GM12801 (cell line): ENCODE results near the gene GEMIN7.

Experiments used
- TF ChIP-seq, protein P1 (sequence below): IDR thresholded peaks from one replicate; pipeline ENCODE4 v1.5.1; 2011; ENCODE audit warnings: control low read depth; ENCODE audit not compliant: insufficient read length; ENCODE audit errors: extremely low read depth

The GEMIN7 gene

GRCh38 chr19:45130888-45131615 is 52.0 kb downstream of the GEMIN7 start:
- TF ChIP-seq, protein P1, sequence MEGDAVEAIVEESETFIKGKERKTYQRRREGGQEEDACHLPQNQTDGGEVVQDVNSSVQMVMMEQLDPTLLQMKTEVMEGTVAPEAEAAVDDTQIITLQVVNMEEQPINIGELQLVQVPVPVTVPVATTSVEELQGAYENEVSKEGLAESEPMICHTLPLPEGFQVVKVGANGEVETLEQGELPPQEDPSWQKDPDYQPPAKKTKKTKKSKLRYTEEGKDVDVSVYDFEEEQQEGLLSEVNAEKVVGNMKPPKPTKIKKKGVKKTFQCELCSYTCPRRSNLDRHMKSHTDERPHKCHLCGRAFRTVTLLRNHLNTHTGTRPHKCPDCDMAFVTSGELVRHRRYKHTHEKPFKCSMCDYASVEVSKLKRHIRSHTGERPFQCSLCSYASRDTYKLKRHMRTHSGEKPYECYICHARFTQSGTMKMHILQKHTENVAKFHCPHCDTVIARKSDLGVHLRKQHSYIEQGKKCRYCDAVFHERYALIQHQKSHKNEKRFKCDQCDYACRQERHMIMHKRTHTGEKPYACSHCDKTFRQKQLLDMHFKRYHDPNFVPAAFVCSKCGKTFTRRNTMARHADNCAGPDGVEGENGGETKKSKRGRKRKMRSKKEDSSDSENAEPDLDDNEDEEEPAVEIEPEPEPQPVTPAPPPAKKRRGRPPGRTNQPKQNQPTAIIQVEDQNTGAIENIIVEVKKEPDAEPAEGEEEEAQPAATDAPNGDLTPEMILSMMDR = no peak

DNA sequence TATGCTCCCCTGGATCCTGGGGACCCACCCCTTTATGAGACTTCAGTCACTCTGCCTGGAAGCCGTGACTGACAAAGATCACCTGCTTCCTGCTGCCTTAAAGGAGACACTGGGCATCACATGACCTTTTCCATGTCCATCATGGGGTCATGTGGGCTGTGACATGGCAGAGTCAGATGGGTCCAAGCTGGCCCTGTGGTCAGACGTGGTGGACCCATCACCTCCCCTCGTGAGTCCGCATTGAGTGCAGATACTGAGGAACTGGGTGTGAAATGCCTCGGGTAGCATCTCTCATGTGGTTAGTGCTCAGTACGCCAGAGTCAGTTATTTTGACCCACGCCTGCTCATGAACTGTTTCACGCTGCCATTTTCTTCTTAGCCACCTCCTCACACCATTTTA is 54.6 kb downstream of the GEMIN7 start:
- TF ChIP-seq, protein P1 = no peak

DNA sequence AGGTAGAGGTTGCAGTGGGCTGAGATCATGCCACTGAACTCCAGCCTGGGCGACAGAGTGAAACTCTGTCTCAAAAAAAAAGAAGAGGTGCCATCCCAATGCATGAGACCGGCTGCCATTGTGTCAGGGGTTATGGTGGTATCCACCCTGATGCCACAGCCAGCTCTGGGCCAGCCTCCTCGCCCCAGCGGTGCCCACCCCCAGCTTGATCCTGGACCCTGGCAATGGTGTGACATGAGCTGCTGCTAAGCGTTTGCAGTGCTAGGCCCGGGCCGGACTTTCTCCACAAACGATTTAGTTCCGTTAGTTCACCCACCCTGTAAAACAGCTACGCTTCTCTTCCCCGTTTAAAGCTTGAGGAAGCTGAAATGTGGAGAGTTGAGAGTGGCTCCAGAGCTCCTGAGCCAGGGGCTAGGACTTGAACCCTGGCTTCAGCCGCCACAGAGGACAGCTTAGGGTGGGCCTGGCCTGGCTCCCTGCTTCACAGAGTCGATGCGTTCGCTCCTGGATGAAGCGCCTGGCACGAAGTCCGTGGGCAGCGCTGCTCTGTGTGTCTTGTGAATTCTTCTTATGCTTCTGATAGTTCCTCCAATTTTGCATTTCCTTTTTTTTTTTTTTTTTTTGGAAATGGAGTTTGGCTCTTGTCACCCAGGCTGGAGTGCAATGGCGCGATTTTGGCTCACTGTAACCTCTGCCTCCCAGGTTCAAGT is 56.3 kb downstream of the GEMIN7 start:
- TF ChIP-seq, protein P1 = no peak

DNA sequence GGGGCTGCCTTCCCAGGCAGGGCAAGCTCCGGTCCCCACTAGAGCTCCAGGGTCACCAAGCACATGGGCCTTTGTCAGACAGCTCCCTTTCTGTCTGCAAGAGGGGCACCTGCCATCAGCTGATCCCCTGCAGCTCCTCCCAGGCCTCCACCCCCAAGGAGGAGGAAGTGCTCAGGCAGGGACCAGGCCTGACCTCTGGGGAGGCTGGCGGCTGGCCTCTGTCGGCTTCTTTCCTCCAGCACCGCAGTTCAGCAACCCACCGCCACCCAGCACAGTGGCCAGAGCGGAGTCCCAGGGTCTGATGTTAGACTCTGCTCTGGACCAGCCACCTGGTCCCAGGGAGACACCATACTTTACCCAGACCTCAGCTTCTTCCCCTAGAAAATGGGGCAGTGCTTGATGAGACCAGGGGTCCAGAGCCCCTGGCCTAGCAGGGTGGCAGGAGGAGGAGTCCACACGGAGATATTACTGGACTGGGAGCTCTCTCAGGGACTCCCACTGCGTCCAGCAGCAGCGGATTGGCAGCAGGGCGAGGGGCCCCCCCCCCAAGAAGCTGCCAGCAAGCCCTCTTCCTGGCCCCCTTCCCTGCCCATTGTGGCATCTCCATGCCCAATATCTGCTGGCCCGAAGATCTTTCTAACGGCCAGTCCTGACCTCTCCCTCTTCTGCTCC is 57.6 kb downstream of the GEMIN7 start:
- TF ChIP-seq, protein P1 = no peak

DNA sequence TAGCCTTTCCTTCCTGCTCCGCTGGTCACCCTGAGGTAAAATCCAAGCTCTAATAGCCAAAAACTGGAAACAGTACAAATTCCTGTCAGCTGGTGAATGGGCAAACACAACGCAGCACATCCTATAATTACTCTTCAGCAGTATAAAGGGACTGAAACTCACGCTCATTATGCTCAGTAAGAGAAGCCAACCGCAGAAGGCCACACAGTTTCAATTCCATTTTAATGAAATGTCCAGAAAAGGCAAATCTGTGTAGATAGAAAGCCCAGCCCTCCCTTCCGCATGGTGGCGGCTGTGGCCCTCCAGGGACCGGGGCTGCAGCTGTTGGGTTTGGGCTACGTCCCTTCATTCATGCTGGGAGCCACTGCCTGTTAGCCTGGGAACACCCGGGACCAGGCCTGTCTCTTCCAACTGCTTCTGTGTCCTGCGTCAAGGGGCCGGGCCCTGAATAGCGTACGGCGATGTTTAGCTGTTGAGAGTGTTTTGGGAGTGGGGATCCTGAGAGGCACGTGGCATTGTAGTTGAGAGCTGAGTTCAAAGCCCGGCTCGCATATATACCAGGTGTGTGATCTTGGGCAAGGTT is 58.2 kb downstream of the GEMIN7 start:
- TF ChIP-seq, protein P1 = no peak

DNA sequence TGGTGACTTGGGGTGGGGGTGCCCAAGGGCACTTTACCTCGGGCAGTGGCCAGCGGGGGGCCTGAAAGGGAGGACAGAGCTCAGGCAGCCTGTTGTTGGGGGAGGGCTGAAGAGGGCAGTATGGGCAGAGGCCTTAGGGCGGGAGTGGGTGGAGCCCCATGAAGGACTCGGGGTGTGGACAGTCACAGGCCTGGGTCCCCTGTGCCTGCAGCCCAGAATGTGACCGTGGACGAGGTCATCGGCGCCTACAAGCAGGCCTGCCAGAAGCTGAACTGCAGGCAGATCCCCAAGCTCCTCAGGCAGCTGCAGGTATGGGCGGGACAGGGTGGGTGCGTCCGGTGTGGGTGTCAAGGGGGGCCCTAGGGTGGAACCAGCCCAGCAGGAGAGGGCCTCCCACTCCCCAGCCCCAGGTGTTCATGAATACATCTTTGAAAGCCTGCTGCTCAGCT is 59.3 kb downstream of the GEMIN7 start:
- TF ChIP-seq, protein P1 = no peak
